ENCODE results near the gene RAB2B.
A peak's percentile ranks its signal among the peaks of the same experiment; 100 is the strongest.

The RAB2B gene

GRCh38 chr14:21525571-21525961 lies 48.8 kb upstream of the RAB2B start:
- no peak for TF ChIP-seq POLR2AphosphoS5 (IDR thresholded peaks at IDR 0.05; ENCODE audit: low read depth)
- TF ChIP-seq REST (IDR thresholded peaks at IDR 0.05; ENCODE audit: insufficient replicate concordance, low read depth) = no peak
- no peak for TF ChIP-seq CTCF (IDR thresholded peaks at IDR 0.05; ENCODE audit: insufficient read depth, low read length)
- no peak for TF ChIP-seq GABPA (IDR thresholded peaks at IDR 0.05; ENCODE audit: low read depth)
- TF ChIP-seq SPI1 (IDR thresholded peaks at IDR 0.05; ENCODE audit: borderline replicate concordance, low read depth) = no peak
- DNase-seq (ENCODE audit: low read depth in 1 of 2, low spot score in 1 of 2) = no peak
- H3K27ac ChIP-seq (replicated peaks) = no peak overlapping the region
- peak overlapping the region; percentile 52 for H3K4me3 ChIP-seq (replicated peaks; ENCODE audit: insufficient read depth, low read length)
- H3K27me3 ChIP-seq (ENCODE audit: insufficient read depth, poor library complexity, severe bottlenecking) = peaks cover 15% of the 10 kb centered on the region

- TF ChIP-seq GABPA (IDR thresholded peaks at IDR 0.05; ENCODE audit: low read depth) (no peak), SPI1 (IDR thresholded peaks at IDR 0.05; ENCODE audit: borderline replicate concordance, low read depth) (no peak), CTCF (IDR thresholded peaks at IDR 0.05; ENCODE audit: insufficient read depth, low read length) (no peak), POLR2AphosphoS5 (IDR thresholded peaks at IDR 0.05; ENCODE audit: low read depth) (no peak), REST (IDR thresholded peaks at IDR 0.05; ENCODE audit: insufficient replicate concordance, low read depth) (no peak)
- DNase-seq (ENCODE audit: low read depth in 1 of 2, low spot score in 1 of 2) = no peak
- H3K4me3 ChIP-seq (replicated peaks; ENCODE audit: insufficient read depth, low read length) = no peak overlapping the region
- peaks cover 15% of the 10 kb centered on the region for H3K27me3 ChIP-seq (ENCODE audit: insufficient read depth, poor library complexity, severe bottlenecking)
- H3K27ac ChIP-seq (replicated peaks) = no peak overlapping the region
Observed at GRCh38 chr14:21524575-21525490, 48.1 kb upstream of the RAB2B start.

- peaks cover 15% of the 10 kb centered on the region for H3K27me3 ChIP-seq (ENCODE audit: insufficient read depth, poor library complexity, severe bottlenecking)
- DNase-seq (ENCODE audit: low read depth in 1 of 2, low spot score in 1 of 2) = no peak
- no peak overlapping the region for H3K27ac ChIP-seq (replicated peaks)
- H3K4me3 ChIP-seq (replicated peaks; ENCODE audit: insufficient read depth, low read length) = no peak overlapping the region
- TF ChIP-seq CTCF (IDR thresholded peaks at IDR 0.05; ENCODE audit: insufficient read depth, low read length) (no peak), GABPA (IDR thresholded peaks at IDR 0.05; ENCODE audit: low read depth) (no peak), POLR2AphosphoS5 (IDR thresholded peaks at IDR 0.05; ENCODE audit: low read depth) (no peak), SPI1 (IDR thresholded peaks at IDR 0.05; ENCODE audit: borderline replicate concordance, low read depth) (no peak)
Observed at GRCh38 chr14:21523203-21523602, 46.4 kb upstream of the RAB2B start.

All from HL-60 (cell line).